Femur (tissue), 1 donor: ENCODE data around the gene WBP2NL.
"Not testable (repeated sequence)": the region's sequence is repeated elsewhere in the genome, so short reads cannot be mapped to it uniquely, and the experiment has no call there.

Experiments used
- DNase-seq: peaks from one replicate; pipeline ENCODE4 v3.0.0-alpha.2; 2017

WBP2NL gene

GRCh38 chr22:42035256-42035655, 36.7 kb downstream of the WBP2NL start:
- DNase-seq = no peak

- no peak for DNase-seq
These were observed 40.7 kb downstream of the WBP2NL start for GRCh38 chr22:42039271-42039670.

- DNase-seq = no peak
These were observed 43.2 kb downstream of the WBP2NL start for GRCh38 chr22:42041784-42042183.

- no peak for DNase-seq
These were observed 52.1 kb downstream of the WBP2NL start for GRCh38 chr22:42050641-42051180.

GRCh38 chr22:42052765-42053164, 54.2 kb downstream of the WBP2NL start:
- DNase-seq = no peak

- DNase-seq = no peak
These were observed 58.3 kb downstream of the WBP2NL start for GRCh38 chr22:42056757-42057511.

- no peak for DNase-seq
These were observed 61.9 kb downstream of the WBP2NL start for GRCh38 chr22:42060489-42060888.

- no peak for DNase-seq
These were observed 62.5 kb downstream of the WBP2NL start for GRCh38 chr22:42061041-42061440.

- DNase-seq = no peak
These were observed 64.0 kb downstream of the WBP2NL start for GRCh38 chr22:42062506-42063170.

- no peak for DNase-seq
These were observed 66.0 kb downstream of the WBP2NL start for GRCh38 chr22:42064629-42065028.

GRCh38 chr22:42065438-42066125, 67.0 kb downstream of the WBP2NL start:
- DNase-seq = no peak

- DNase-seq = no peak
These were observed 67.7 kb downstream of the WBP2NL start for GRCh38 chr22:42066126-42066761.

- DNase-seq = no peak
These were observed 68.3 kb downstream of the WBP2NL start for GRCh38 chr22:42066937-42067336.

- DNase-seq = no peak
These were observed 69.2 kb downstream of the WBP2NL start for GRCh38 chr22:42067671-42068251.

- no peak for DNase-seq
These were observed 69.7 kb downstream of the WBP2NL start for GRCh38 chr22:42068291-42068690.

GRCh38 chr22:42069801-42070516, 71.4 kb downstream of the WBP2NL start:
- no peak for DNase-seq

GRCh38 chr22:42070517-42071422, 72.2 kb downstream of the WBP2NL start, which contains the start of gene NAGA:
TSS of gene NAGA (minus strand) at chr22:42070812. CDS start at chr22:42070297, 515 bp downstream.
- peak; percentile 97 for DNase-seq

GRCh38 chr22:42071508-42071907, 72.9 kb downstream of the WBP2NL start:
- not testable (repeated sequence) for DNase-seq

GRCh38 chr22:42072606-42073330, 74.2 kb downstream of the WBP2NL start:
- DNase-seq = no peak

- DNase-seq = no peak
These were observed 75.0 kb downstream of the WBP2NL start for GRCh38 chr22:42073621-42074041.
